ENCODE results near the gene SLC25A20.

Gene SLC25A20

GRCh38 chr3:48897460-48898376 lies 964 bp downstream of the SLC25A20 start:
- DNase-seq = no peak

- DNase-seq = no peak
Measured at GRCh38 chr3:48896936-48897335, 1.7 kb downstream of the SLC25A20 start.

- DNase-seq = no peak
Measured at GRCh38 chr3:48894516-48894915, 4.2 kb downstream of the SLC25A20 start.

- no peak for DNase-seq
Measured at GRCh38 chr3:48891606-48892005, 7.1 kb downstream of the SLC25A20 start.

GRCh38 chr3:48885753-48886152 lies 12.9 kb downstream of the SLC25A20 start:
- no peak for DNase-seq

- DNase-seq = no peak
Measured at GRCh38 chr3:48881652-48882114, 17.0 kb downstream of the SLC25A20 start.

GRCh38 chr3:48881006-48881405 lies 17.7 kb downstream of the SLC25A20 start:
- no peak for DNase-seq

GRCh38 chr3:48879994-48880377 lies 18.7 kb downstream of the SLC25A20 start:
- DNase-seq = no peak

GRCh38 chr3:48879307-48879993 lies 19.2 kb downstream of the SLC25A20 start:
- no peak for DNase-seq

- no peak for DNase-seq
Measured at GRCh38 chr3:48877671-48878070, 21.0 kb downstream of the SLC25A20 start.

GRCh38 chr3:48863122-48863521 lies 35.6 kb downstream of the SLC25A20 start:
- DNase-seq = no peak

- DNase-seq = no peak
Measured at GRCh38 chr3:48859206-48859605, 39.5 kb downstream of the SLC25A20 start.

- no peak for DNase-seq
Measured at GRCh38 chr3:48858709-48859108, 40.0 kb downstream of the SLC25A20 start.

- DNase-seq = no peak
Measured at GRCh38 chr3:48857641-48858040, 41.0 kb downstream of the SLC25A20 start.

GRCh38 chr3:48856469-48856868 lies 42.2 kb downstream of the SLC25A20 start:
- no peak for DNase-seq

GRCh38 chr3:48855681-48856447 lies 42.8 kb downstream of the SLC25A20 start:
- DNase-seq = no peak

GRCh38 chr3:48852151-48852550 lies 46.5 kb downstream of the SLC25A20 start:
- DNase-seq = no peak

- peak; percentile 57 for DNase-seq
Measured at GRCh38 chr3:48851407-48851806, 47.3 kb downstream of the SLC25A20 start.

GRCh38 chr3:48848816-48849515 lies 49.7 kb downstream of the SLC25A20 start:
- no peak for DNase-seq

- peak; percentile 75 for DNase-seq
Measured at GRCh38 chr3:48847504-48848423, 50.9 kb downstream of the SLC25A20 start, which contains the start of gene PRKAR2A. Gene PRKAR2A (minus strand): TSS chr3:48847874. CDS start chr3:48847596, 278 bp downstream.

- DNase-seq = peak; percentile 9
Measured at GRCh38 chr3:48847053-48847503, 51.6 kb downstream of the SLC25A20 start.
